Esophagus muscularis mucosa (tissue), 4 donors: ENCODE data around the gene HIKESHI. TPM values are rescaled to one million over a fixed set of nuclear protein-coding genes. Genes with fewer than 3 reads are reported as not detected.

Source experiments
- DNase-seq: peaks from one replicate; pipeline ENCODE4 v3.0.0-alpha.2; 2017; ENCODE audit errors: extremely low spot score
- H3K27ac ChIP-seq, 4 donors: fragments of 200-600 bp; sonication (generic); replicated peaks in 1 of 4; 1 replicate in 3 of 4; 2 replicates in 1 of 4; pipeline ENCODE4 v1.5.1; 2016 to 2019; ENCODE audit warnings: mild to moderate bottlenecking in 1 of 4
- H3K27me3 ChIP-seq, 4 donors: fragments of 200-600 bp; sonication (generic); one replicate each; pipeline versions ENCODE4 v1.5.1 to v1.6.0; 2016 to 2019
- H3K36me3 ChIP-seq, 4 donors: fragments of 200-600 bp; sonication (generic); one replicate each; pipeline ENCODE4 v1.5.1; 2016 to 2019
- H3K4me1 ChIP-seq, 4 donors: fragments of 200-600 bp; sonication (generic); one replicate each; pipeline ENCODE4 v1.5.1; 2016 to 2019
- H3K4me3 ChIP-seq, 4 donors: fragments of 200-600 bp; sonication (generic); 1 replicate in 2 of 4; 2 replicates in 2 of 4; pipeline ENCODE4 v1.5.1; 2016 to 2019; ENCODE audit warnings: mild to moderate bottlenecking in 4 of 4, moderate library complexity in 1 of 4
- H3K9me3 ChIP-seq, 4 donors: fragments of 200-600 bp; sonication (generic); 1 replicate in 3 of 4; 2 replicates in 1 of 4; pipeline ENCODE4 v1.5.1; 2016 to 2019
- EP300 ChIP-seq: sonication (generic); formaldehyde crosslinking; IDR thresholded peaks from one replicate; pipeline ENCODE4 v1.6.1; 2017; ENCODE audit warnings: antibody characterized with exemption
- POLR2A ChIP-seq: fragments of 450-650 bp; IDR thresholded peaks from one replicate; pipeline ENCODE4 v1.6.1; 2017; ENCODE audit warnings: antibody characterized with exemption, moderate library complexity, mild to moderate bottlenecking, low read depth
- POLR2AphosphoS5 ChIP-seq, 2 donors: sonication (generic); formaldehyde crosslinking; IDR thresholded peaks; one replicate each; pipeline ENCODE4 v1.6.1; 2017; ENCODE audit warnings: antibody characterized with exemption in 2 of 2
- WGBS: methylation state at CpG from one replicate; pipeline ENCODE4 v1.1.5; 2018; 5-methylcytosine and 5-hydroxymethylcytosine counted together
- intact Hi-C: fragments of 100-400 bp; cut with DNase I; formaldehyde crosslinking; loops from one replicate; pipeline ENCODE4 v1.15.1; 2023
- total RNA-seq, 4 donors: library from RNA; depleted of rRNA; stranded (reverse); fragments of >200 nt; gene quantifications; one replicate each; pipeline versions ENCODE4 v1.1.0 to v1.2.1, GENCODE V29; 2016
- TF ChIP-seq, protein P1 (sequence below), 3 experiments: fragments of 200-600 bp in 2 of 3; fragments of 450-650 bp in 1 of 3; sonication (generic) in 2 of 3; IDR thresholded peaks; one replicate each; pipeline ENCODE4 v1.5.1; 2017 to 2019; ENCODE audit warnings: antibody characterized with exemption in 3 of 3, mild to moderate bottlenecking in 2 of 3, moderate library complexity in 1 of 3

The HIKESHI gene
- total RNA-seq, 4 donors from 2014 or later = 37.1 to 52.7 (median 41.2) TPM

DNA sequence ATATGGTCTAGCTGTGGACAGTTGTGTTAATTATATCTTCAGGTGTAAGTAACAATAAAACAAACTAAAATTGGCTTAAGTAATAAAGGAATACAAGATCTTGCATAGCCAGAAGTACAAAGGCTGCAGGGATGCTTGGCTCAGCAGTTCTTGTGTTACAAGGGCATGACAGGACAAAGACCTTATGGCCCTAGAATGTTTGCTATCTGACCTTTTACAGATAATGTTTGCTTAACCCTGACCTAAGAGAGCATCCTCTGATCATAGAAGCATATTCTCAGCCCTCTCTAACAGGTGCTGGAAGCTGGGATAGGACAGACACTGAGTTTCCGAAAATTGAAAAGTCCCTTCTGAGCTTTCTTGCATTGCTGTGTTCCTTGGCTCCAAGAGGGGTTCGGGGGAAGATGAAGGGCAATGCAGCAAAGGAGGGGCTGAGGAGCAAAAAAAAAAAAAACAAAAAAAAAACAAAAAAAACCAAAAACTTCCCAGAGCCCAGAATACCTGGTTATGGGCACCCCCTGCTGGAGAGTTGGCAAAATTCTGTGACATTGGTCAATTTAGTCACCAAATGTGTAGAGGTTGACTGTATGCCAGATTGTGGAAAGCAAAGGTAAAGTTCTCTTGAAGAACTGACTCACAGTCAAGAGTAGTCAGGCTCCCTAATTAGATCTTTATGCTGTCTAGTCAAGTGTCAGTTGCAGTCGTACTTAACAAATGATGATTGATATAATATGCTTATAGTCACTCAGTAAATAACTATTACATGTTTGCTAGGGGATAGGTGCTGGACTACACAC is 10.4 kb upstream of the HIKESHI start:
- WGBS = 53% methylated on average over 3 of the region's 3 CpGs
- Histone ChIP-seq H3K36me3 (no peaks in the 10 kb centered on the region), H3K27me3 (no peaks in the 10 kb centered on the region), H3K9me3 (no peaks in the 10 kb centered on the region), H3K4me3 (no peak overlapping the region), H3K4me1 (peaks cover 0 to 2% (median 0%) of the 10 kb centered on the region in 4 donors), H3K27ac (no peak overlapping the region)
- DNase-seq = no peak
- intact Hi-C loops = loop anchor here (5.0 to 10.0 kb wide), 3 partner anchors 247 to 437 kb away; partner anchors contain the start of gene CCDC83
- TF ChIP-seq, protein P1, sequence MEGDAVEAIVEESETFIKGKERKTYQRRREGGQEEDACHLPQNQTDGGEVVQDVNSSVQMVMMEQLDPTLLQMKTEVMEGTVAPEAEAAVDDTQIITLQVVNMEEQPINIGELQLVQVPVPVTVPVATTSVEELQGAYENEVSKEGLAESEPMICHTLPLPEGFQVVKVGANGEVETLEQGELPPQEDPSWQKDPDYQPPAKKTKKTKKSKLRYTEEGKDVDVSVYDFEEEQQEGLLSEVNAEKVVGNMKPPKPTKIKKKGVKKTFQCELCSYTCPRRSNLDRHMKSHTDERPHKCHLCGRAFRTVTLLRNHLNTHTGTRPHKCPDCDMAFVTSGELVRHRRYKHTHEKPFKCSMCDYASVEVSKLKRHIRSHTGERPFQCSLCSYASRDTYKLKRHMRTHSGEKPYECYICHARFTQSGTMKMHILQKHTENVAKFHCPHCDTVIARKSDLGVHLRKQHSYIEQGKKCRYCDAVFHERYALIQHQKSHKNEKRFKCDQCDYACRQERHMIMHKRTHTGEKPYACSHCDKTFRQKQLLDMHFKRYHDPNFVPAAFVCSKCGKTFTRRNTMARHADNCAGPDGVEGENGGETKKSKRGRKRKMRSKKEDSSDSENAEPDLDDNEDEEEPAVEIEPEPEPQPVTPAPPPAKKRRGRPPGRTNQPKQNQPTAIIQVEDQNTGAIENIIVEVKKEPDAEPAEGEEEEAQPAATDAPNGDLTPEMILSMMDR (IDR thresholded peaks at IDR 0.05) = peak; percentile 32 to 64 (median 38)
- TF ChIP-seq POLR2A = no peak
- no peak for TF ChIP-seq POLR2AphosphoS5 (IDR thresholded peaks at IDR 0.05)

DNA sequence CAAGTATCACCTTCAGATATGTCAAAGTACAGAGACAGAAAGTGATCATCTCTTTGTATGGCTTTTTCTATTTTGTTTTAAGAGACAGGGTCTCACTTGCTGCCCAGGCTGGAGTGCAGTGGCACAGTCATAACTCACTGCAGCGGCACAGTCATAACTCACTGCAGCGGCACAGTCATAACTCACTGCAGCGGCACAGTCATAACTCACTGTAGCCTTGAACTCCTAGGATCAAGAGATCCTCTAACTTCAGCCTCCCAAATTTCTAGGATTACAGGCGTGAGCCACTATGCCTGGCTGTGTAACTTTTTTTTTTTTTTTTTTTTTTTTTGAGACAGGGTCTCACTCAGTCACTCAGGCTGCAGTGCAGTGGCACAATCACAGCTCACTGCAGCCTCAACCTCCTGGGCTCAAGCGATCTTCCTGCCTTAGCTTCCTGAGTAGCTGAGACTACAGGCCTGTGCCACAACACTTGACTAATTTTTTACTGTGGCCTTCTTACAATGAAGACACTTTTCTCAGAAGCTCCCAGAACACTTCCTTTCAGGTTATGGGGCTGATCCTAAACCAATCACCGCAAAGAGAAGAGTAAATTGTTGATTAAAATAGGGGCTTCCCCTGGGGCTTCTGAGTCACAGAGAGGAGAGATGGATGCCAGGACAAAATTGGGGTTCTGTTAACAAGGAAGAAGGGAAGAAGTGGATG is 9.0 kb upstream of the HIKESHI start:
- 98% methylated on average over 6 of the region's 6 CpGs for WGBS
- DNase-seq = no peak
- H3K9me3 ChIP-seq = no peaks in the 10 kb centered on the region
- H3K4me1 ChIP-seq = peaks cover 0 to 2% (median 0%) of the 10 kb centered on the region in 4 donors
- H3K4me3 ChIP-seq = no peak overlapping the region
- no peak overlapping the region for H3K27ac ChIP-seq
- intact Hi-C loops = loop anchor here (5.0 to 10.0 kb wide), 3 partner anchors 248 to 438 kb away; partner anchors contain the start of gene CCDC83
- H3K27me3 ChIP-seq = no peaks in the 10 kb centered on the region
- H3K36me3 ChIP-seq = no peaks in the 10 kb centered on the region
- TF ChIP-seq POLR2A = no peak
- no peak for TF ChIP-seq EP300
- TF ChIP-seq, protein P1 (IDR thresholded peaks at IDR 0.05) = no peak

DNA sequence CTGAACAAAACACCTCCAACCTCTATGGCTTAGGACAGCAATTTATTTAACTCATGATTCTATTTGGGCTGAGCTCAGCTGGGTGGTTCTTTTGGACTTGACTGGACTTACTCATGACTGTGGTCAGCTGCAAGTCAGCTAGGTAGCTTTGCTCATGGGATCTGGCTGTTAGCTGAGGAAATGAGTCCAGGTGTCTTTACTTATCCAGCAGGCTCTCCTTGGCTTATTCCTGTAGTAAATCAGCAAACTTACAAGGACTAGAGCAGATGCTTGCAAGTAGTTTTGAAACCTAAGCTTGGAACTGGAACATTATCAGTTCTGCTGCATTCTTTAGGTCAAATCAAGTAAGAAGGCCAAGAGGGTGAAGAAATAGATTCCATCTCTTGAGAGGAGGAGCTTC is 8.0 kb upstream of the HIKESHI start:
- Histone ChIP-seq H3K36me3 (no peaks in the 10 kb centered on the region), H3K4me1 (peaks cover 0 to 2% (median 0%) of the 10 kb centered on the region in 4 donors), H3K27ac (no peak overlapping the region), H3K9me3 (no peaks in the 10 kb centered on the region), H3K27me3 (no peaks in the 10 kb centered on the region), H3K4me3 (no peak overlapping the region)
- intact Hi-C loops = loop anchor here (5.0 to 10.0 kb wide), 3 partner anchors 249 to 439 kb away; partner anchors contain the start of gene CCDC83
- no peak for DNase-seq
- TF ChIP-seq, protein P1 (IDR thresholded peaks at IDR 0.05) = no peak
- no peak for TF ChIP-seq POLR2A
- no peak for TF ChIP-seq EP300
- no peak for TF ChIP-seq POLR2AphosphoS5 (IDR thresholded peaks at IDR 0.05)

DNA sequence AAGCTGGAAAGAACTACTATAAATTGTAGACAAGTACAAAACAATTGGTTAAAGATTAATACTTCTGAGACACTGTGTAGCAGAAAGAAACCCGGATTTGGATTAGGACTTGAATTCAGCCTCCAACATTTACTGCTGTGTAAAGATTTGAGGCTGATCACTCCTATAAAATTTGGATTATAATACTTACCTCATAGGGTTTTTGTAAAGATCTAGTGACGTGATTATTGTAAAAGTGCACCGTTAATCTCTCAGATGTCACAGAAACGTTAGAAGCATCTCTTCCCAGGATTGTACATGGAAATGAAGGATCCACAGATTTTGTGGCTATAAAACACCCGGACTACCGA is 323 bp upstream of the HIKESHI start:
- Histone ChIP-seq H3K4me3 (peak overlapping the region; percentile 81 to 95 (median 84)), H3K4me1 (peaks cover 15 to 33% (median 23%) of the 10 kb centered on the region in 4 donors), H3K27me3 (no peaks in the 10 kb centered on the region), H3K36me3 (peaks cover 0 to 4% (median 0%) of the 10 kb centered on the region in 4 donors), H3K27ac (peak overlapping the region in 1 of 4 donors; percentile 86), H3K9me3 (no peaks in the 10 kb centered on the region)
- TF ChIP-seq POLR2AphosphoS5 (IDR thresholded peaks at IDR 0.05) (no peak), POLR2A (no peak), EP300 (no peak)
- TF ChIP-seq, protein P1 (IDR thresholded peaks at IDR 0.05) = no peak
- intact Hi-C loops = loop anchor here (5.0 kb wide), 1 partner anchor 59 kb away; the partner anchor contains the start of gene EED
- WGBS = 1% methylated on average over 6 of the region's 6 CpGs
- no peak for DNase-seq
